A673 (cell line): Measurements from ENCODE around the gene FBXL22. TPM values are rescaled to one million over a fixed set of nuclear protein-coding genes. Genes with fewer than 3 reads are reported as not detected.
"Not testable (repeated sequence)": the region's sequence is repeated elsewhere in the genome, so short reads cannot be mapped to it uniquely, and the experiment has no call there.

Experiments
- BruUV-seq: library from RNA; stranded (reverse); fragments of 400-500 nt; replicated peaks from 2 replicates; lab custom pipeline; 2021; lab: Mats Ljungman, UMichigan
- CTCF ChIA-PET: fragments of 300-600 bp; sonication (Branson Sonifier 250); formaldehyde crosslinking; loops from one replicate; lab custom pipeline; 2022; ENCODE audit warnings: antibody characterized with exemption; lab: Charles Lee
- POLR2A ChIA-PET: fragments of 300-600 bp; sonication (Branson Sonifier 250); formaldehyde crosslinking; loops from one replicate; lab custom pipeline; 2022; ENCODE audit warnings: antibody characterized with exemption; ENCODE audit not compliant: low non-redundant PET; lab: Charles Lee
- DNase-seq: peaks from one replicate; pipeline ENCODE4 v3.0.0-alpha.2; 2015; ENCODE audit warnings: low spot score
- H3K27ac ChIP-seq: fragments of 200-600 bp; sonication (generic); 2 replicates; pipeline ENCODE4 v1.5.1; 2016; ENCODE audit warnings: mixed run types, low read depth, mild to moderate bottlenecking, mixed read lengths, antibody characterized with exemption, low read length; ENCODE audit not compliant: poor library complexity, severe bottlenecking
- H3K27me3 ChIP-seq: fragments of 200-600 bp; sonication (generic); replicated peaks from 2 replicates; pipeline ENCODE4 v1.6.1; 2017; ENCODE audit warnings: mixed run types, low read depth, mild to moderate bottlenecking, mixed read lengths, antibody characterized with exemption, low read length; ENCODE audit not compliant: insufficient read depth, poor library complexity
- H3K36me3 ChIP-seq: fragments of 200-600 bp; sonication (generic); 2 replicates; pipeline ENCODE4 v1.6.1; 2016; ENCODE audit warnings: mixed run types, mild to moderate bottlenecking, mixed read lengths, antibody characterized with exemption, low read length; ENCODE audit not compliant: insufficient read depth, poor library complexity, severe bottlenecking
- H3K4me1 ChIP-seq: fragments of 200-600 bp; sonication (generic); 2 replicates; pipeline ENCODE4 v1.6.1; 2017; ENCODE audit warnings: mixed run types, mild to moderate bottlenecking, mixed read lengths, antibody characterized with exemption, low read length; ENCODE audit not compliant: insufficient read depth, poor library complexity, severe bottlenecking
- H3K4me3 ChIP-seq: fragments of 200-600 bp; sonication (generic); 2 replicates; pipeline ENCODE4 v1.5.1; 2016; ENCODE audit warnings: low read depth, mixed run types, mild to moderate bottlenecking, mixed read lengths, low read length; ENCODE audit not compliant: poor library complexity, severe bottlenecking
- H3K9me3 ChIP-seq: fragments of 200-600 bp; sonication (generic); 2 replicates; pipeline ENCODE4 v1.6.1; 2016; ENCODE audit warnings: mixed run types, low read depth, mild to moderate bottlenecking, mixed read lengths, antibody characterized with exemption, low read length; ENCODE audit not compliant: poor library complexity, severe bottlenecking
- CTCF ChIP-seq: fragments of 300-800, 200-600 bp; sonication (generic); conservative IDR thresholded peaks from 2 replicates; pipeline ENCODE4 v1.5.1; 2017; ENCODE audit warnings: low read depth, mild to moderate bottlenecking, antibody characterized with exemption, low read length, moderate library complexity, mixed read lengths
- EZH2 ChIP-seq: fragments of 200-600 bp; sonication (generic); IDR thresholded peaks from 2 replicates; pipeline ENCODE4 v1.6.1; 2017; ENCODE audit warnings: borderline replicate concordance, low read depth, mild to moderate bottlenecking, mixed read lengths, antibody characterized with exemption, low read length; ENCODE audit not compliant: poor library complexity, severe bottlenecking
- intact Hi-C: fragments of 100-400 bp; cut with micrococcal nuclease; formaldehyde crosslinking; loops from one replicate; pipeline ENCODE4 v1.10.0; 2022; ENCODE audit not compliant: unreplicated experiment
- total RNA-seq: library from RNA; stranded (reverse); gene quantifications from 2 replicates; pipeline ENCODE4 v1.2.3, GENCODE V29; 2021

The FBXL22 gene
- total RNA-seq, 1 experiment from 2014 or later = 0.52 TPM

- H3K9me3 ChIP-seq, BruUV-seq, intact Hi-C loops, H3K27me3 ChIP-seq, CTCF ChIA-PET, POLR2A ChIA-PET, H3K27ac ChIP-seq, DNase-seq, H3K4me3 ChIP-seq, H3K4me1 ChIP-seq: not testable (repeated sequence)
- H3K36me3 ChIP-seq = peaks cover 23% of the 10 kb centered on the region
Measured at GRCh38 chr15:63620760-63621159, 23.6 kb downstream of the FBXL22 start.

GRCh38 chr15:63623232-63623969 is 26.2 kb downstream of the FBXL22 start:
- Histone ChIP-seq H3K27ac (no peak overlapping the region), H3K27me3 (no peaks in the 10 kb centered on the region), H3K4me1 (no peaks in the 10 kb centered on the region), H3K36me3 (peaks cover 37% of the 10 kb centered on the region), H3K4me3 (no peak overlapping the region), H3K9me3 (no peaks in the 10 kb centered on the region)
- TF ChIP-seq CTCF = no peak
- no peak for TF ChIP-seq EZH2
- no TSS peak for BruUV-seq
- CTCF ChIA-PET = interaction anchor here (0.6 kb wide), 1 partner anchor 249 kb away, joined by 3 read pairs; no protein-coding TSS in a partner anchor
- no peak for DNase-seq
- POLR2A ChIA-PET = no interaction called here
- intact Hi-C loops = no loop called here

GRCh38 chr15:63626955-63627354 is 29.8 kb downstream of the FBXL22 start:
- H3K27ac ChIP-seq = no peak overlapping the region
- no peak for TF ChIP-seq EZH2
- no peak for TF ChIP-seq CTCF
- no TSS peak for BruUV-seq
- intact Hi-C loops = no loop called here
- CTCF ChIA-PET = no interaction called here
- peaks cover 40% of the 10 kb centered on the region for H3K36me3 ChIP-seq
- no peaks in the 10 kb centered on the region for H3K27me3 ChIP-seq
- H3K4me3 ChIP-seq = no peak overlapping the region
- H3K4me1 ChIP-seq = no peaks in the 10 kb centered on the region
- H3K9me3 ChIP-seq = no peaks in the 10 kb centered on the region
- POLR2A ChIA-PET = no interaction called here
- DNase-seq = no peak
